ENCODE data around the gene SPATA46.

- TF ChIP-seq CTCF (IDR thresholded peaks at IDR 0.05), result no peak
- TF ChIP-seq POLR2A (IDR thresholded peaks at IDR 0.05), result no peak
These were observed 4.2 kb downstream of the SPATA46 start for GRCh38 chr1:162372159-162373071.
